ENCODE data around the gene NXPE3. TPM values are rescaled to one million over a fixed set of nuclear protein-coding genes. Genes with fewer than 3 reads are reported as not detected.
"Not testable (repeated sequence)": the region's sequence is repeated elsewhere in the genome, so short reads cannot be mapped to it uniquely, and the experiment has no call there.

The NXPE3 gene
- 10 to 100 TPM; 20.9 to 21.6 TPM for total RNA-seq

DNA sequence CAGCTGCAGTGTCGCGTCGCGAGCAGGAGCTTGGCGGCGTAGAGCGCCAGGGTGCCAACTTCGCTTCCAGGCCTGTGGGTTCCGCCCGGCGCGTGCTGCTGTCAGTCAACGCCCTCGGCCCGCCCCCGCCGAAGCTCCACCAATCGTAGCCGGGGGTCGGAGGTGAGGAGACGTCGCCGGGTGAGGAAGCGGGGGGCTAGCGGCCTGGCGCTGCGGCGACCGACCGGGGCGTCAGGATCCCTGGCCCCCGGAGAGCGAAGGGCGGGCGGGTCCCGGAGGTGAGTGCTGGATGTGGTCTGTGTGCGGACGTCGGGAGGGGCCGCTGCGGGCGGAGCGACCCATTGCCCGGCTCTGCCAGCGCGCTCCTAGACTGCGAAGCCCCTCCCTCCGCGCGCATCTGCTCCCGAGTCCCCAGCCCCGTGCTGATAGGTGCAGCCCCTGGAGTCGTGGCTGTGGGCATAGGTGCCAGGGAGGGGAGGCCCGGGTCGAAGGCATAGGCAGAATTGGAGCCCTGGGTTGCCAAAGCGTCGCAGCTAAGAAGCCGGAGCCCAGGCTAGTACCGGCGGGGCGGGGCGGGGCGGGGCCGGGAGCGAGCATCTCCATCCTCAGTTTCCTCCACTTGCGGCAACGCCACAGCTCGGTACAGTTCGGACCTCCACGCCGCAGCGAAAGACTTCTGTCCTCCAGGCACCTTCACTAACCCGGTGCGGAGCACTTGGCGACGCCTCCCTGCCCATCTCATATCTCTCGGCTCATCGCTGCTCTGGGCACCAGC, at the start of gene NXPE3:
Gene NXPE3 (plus strand): TSS at position 165 of the 775 bp plus-strand sequence. CDS start 6,386 bp downstream, outside the sequence.
- H3K36me3 Mint-ChIP-seq (ENCODE audit: low read depth) = peaks cover 18% of the 10 kb centered on the region
- POLR2A ChIA-PET = interaction anchor here (0.7 to 1.7 kb wide), 11 partner anchors 9 to 101 kb away, joined by 3 to 5 read pairs (median 3); partner anchors contain the start of genes NFKBIZ and RPL24

DNA sequence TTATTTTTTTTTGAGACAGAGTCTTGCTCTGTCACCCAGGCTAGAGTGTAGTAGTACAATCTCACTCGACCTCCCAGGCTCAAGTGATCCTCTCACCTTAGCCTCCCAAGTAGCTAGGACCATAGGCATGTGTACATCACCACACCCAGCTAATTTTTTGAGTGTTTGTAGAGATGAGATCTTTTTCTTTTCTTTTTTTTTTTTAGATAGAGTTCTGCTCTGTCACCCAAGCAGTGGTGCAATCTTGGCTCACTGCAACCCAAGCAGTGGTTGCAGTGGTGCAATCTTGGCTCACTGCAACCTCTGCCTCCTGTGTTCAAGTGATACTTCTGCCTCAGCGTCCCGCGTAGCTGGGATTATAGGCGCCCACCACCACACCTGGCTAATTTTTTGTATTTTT, 49.4 kb upstream of the NXPE3 start:
- ChIA-PET POLR2A (no interaction called here), CTCF (interaction anchor here (1.7 kb wide), 1 partner anchor 36 kb away, joined by 4 read pairs; no protein-coding TSS in a partner anchor)
- intact Hi-C loops (cut with micrococcal nuclease) = no loop called here
- H3K9me3 Mint-ChIP-seq = no peaks in the 10 kb centered on the region
- H3K4me3 Mint-ChIP-seq = no peak overlapping the region
- peaks cover 38% of the 10 kb centered on the region for H3K36me3 Mint-ChIP-seq (ENCODE audit: low read depth)
- DNase-seq (no peak), ATAC-seq (no peak)
- H3K27me3 Mint-ChIP-seq = no peaks in the 10 kb centered on the region
- peaks cover 7% of the 10 kb centered on the region for H3K4me1 Mint-ChIP-seq (ENCODE audit: low read depth)
- TF ChIP-seq, protein P1, sequence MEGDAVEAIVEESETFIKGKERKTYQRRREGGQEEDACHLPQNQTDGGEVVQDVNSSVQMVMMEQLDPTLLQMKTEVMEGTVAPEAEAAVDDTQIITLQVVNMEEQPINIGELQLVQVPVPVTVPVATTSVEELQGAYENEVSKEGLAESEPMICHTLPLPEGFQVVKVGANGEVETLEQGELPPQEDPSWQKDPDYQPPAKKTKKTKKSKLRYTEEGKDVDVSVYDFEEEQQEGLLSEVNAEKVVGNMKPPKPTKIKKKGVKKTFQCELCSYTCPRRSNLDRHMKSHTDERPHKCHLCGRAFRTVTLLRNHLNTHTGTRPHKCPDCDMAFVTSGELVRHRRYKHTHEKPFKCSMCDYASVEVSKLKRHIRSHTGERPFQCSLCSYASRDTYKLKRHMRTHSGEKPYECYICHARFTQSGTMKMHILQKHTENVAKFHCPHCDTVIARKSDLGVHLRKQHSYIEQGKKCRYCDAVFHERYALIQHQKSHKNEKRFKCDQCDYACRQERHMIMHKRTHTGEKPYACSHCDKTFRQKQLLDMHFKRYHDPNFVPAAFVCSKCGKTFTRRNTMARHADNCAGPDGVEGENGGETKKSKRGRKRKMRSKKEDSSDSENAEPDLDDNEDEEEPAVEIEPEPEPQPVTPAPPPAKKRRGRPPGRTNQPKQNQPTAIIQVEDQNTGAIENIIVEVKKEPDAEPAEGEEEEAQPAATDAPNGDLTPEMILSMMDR (IDR thresholded peaks at IDR 0.05) = no peak
- H3K27ac Mint-ChIP-seq = no peak overlapping the region

More for the DNA sequence above, at the start of gene NXPE3:
- Mint-ChIP-seq H3K27me3 (no peaks in the 10 kb centered on the region), H3K4me3 (peak within 1 kb of the TSS; percentile 85), H3K9me3 (no peaks in the 10 kb centered on the region), H3K4me1 (ENCODE audit: low read depth) (peaks cover 48% of the 10 kb centered on the region), H3K27ac (peak within 1 kb of the TSS; percentile 98)
- intact Hi-C loops (cut with micrococcal nuclease) = loop anchor here (5.0 kb wide), 1 partner anchor 92 kb away; the partner anchor contains the start of gene RPL24
- TF ChIP-seq, protein P1 (IDR thresholded peaks at IDR 0.05) = no peak
- CTCF ChIA-PET = interaction anchor here (0.7 to 3.1 kb wide), 7 partner anchors 10 to 99 kb away, joined by 3 to 13 read pairs (median 3); no protein-coding TSS in a partner anchor
- ATAC-seq (peak; percentile 91), DNase-seq (peak; percentile 97)

DNA sequence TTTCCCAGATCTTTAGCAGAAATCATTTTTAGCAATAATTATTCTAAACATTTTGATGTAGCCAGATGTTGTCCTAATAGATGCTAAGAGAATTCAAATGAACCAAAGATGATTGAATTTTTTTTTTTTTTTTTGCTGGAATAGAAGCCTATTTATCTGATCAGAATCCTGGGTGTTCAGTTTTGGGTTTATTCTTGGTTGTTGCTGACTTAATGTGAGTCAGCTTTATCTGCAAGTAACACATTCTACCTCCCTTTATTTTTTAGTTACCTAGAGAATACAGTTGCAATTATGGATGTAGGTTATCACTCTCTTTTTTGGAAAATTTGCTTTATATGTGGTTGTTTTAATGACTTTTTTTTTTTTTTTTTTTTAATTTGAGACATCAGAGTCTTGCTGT, 48.2 kb upstream of the NXPE3 start:
- ChIA-PET CTCF (no interaction called here), POLR2A (interaction anchor here (0.8 kb wide), 1 partner anchor 14 kb away, joined by 3 read pairs; no protein-coding TSS in a partner anchor)
- TF ChIP-seq, protein P1 (IDR thresholded peaks at IDR 0.05) = no peak
- no peak for DNase-seq
- no peaks in the 10 kb centered on the region for H3K27me3 Mint-ChIP-seq
- ATAC-seq = no peak
- no peaks in the 10 kb centered on the region for H3K9me3 Mint-ChIP-seq
- intact Hi-C loops (cut with micrococcal nuclease) = no loop called here
- no peak overlapping the region for H3K27ac Mint-ChIP-seq
- H3K4me1 Mint-ChIP-seq (ENCODE audit: low read depth) = peaks cover 6% of the 10 kb centered on the region
- peaks cover 48% of the 10 kb centered on the region for H3K36me3 Mint-ChIP-seq (ENCODE audit: low read depth)
- H3K4me3 Mint-ChIP-seq = no peak overlapping the region

DNA sequence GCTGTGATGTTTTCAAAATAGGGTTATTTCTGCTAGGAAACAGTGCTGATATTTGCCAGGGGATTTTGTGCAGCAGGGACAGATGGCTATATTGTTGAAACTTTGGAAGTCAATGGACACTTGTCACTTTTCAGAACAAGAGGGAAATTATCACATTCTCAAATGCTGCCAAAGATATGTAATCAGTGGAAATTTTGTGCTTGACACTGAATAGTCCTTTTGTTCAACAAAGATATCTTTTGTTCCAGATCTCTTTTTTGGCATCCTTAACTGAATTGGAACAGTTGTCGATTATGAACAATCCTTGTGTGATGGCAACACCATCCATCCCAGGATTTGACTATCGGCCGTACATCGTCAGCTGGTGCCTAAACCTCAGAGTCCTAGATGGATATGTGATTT, 46.8 kb upstream of the NXPE3 start:
- intact Hi-C loops (cut with micrococcal nuclease) = no loop called here
- Mint-ChIP-seq H3K9me3 (no peaks in the 10 kb centered on the region), H3K27ac (no peak overlapping the region), H3K4me1 (ENCODE audit: low read depth) (peaks cover under 1% of the 10 kb centered on the region), H3K36me3 (ENCODE audit: low read depth) (peaks cover 57% of the 10 kb centered on the region), H3K4me3 (no peak overlapping the region), H3K27me3 (no peaks in the 10 kb centered on the region)
- ChIA-PET CTCF (interaction anchor here (1.1 kb wide), 1 partner anchor 13 kb away, joined by 3 read pairs; no protein-coding TSS in a partner anchor), POLR2A (interaction anchor here (1.3 kb wide), 1 partner anchor 8 kb away, joined by 3 read pairs; the partner anchor contains the start of gene CEP97)
- DNase-seq (no peak), ATAC-seq (no peak)
- TF ChIP-seq, protein P1 (IDR thresholded peaks at IDR 0.05) = no peak

DNA sequence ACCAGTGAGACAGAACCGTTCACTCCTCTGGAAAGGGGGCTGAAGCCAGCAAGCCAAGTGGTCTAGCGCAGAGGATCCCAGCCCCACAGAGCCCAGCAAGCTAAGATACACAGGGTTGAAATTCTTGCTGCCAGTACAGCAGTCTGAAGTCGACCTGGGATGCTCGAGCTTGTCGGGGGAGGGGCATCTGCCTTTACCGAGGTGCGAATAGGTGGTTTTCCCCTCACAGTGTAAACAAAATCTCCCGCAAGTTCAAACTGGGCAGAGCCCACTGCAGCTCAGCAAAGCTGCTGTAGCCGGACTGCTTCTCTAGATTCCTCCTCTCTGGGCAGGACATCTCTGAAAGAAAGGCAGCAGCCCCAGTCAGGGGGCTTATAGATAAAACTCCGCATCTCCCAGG, 43.2 kb upstream of the NXPE3 start:
- ChIA-PET CTCF (no interaction called here), POLR2A (interaction anchor here (1.5 kb wide), 1 partner anchor 9 kb away, joined by 4 read pairs; no protein-coding TSS in a partner anchor)
- DNase-seq = no peak
- Mint-ChIP-seq H3K27ac (no peak overlapping the region), H3K4me1 (ENCODE audit: low read depth) (no peaks in the 10 kb centered on the region), H3K4me3 (no peak overlapping the region), H3K36me3 (ENCODE audit: low read depth) (peaks cover 64% of the 10 kb centered on the region), H3K27me3 (no peaks in the 10 kb centered on the region), H3K9me3 (no peaks in the 10 kb centered on the region)
- TF ChIP-seq, protein P1 (IDR thresholded peaks at IDR 0.05) = no peak
- intact Hi-C loops (cut with micrococcal nuclease) = no loop called here
- no peak for ATAC-seq

DNA sequence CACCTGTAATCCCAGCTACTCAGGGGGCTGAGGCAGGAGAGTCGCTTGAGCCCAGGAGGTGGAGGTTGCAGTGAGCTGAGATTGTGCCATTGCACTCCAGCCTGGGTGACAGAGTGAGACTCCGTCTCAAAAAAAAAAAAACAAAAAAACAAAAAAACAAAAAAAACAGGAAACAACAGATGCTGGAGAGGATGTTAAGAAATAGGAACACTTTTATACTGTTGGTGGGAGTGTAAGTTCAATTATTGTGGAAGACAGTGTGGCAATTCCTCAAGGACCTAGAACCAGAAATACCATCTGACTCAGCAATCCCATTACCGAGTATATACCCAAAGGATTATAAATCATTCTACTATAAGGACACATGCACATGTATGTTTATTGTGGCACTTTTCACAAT, 37.1 kb upstream of the NXPE3 start:
- intact Hi-C loops (cut with micrococcal nuclease); H3K4me3 Mint-ChIP-seq; H3K27ac Mint-ChIP-seq; DNase-seq; H3K4me1 Mint-ChIP-seq (ENCODE audit: low read depth); POLR2A ChIA-PET; H3K9me3 Mint-ChIP-seq; CTCF ChIA-PET; H3K27me3 Mint-ChIP-seq; ATAC-seq: not testable (repeated sequence)
- peaks cover 38% of the 10 kb centered on the region for H3K36me3 Mint-ChIP-seq (ENCODE audit: low read depth)
